ENCODE data around the gene PSMD5.
"Not testable (repeated sequence)": the region's sequence is repeated elsewhere in the genome, so short reads cannot be mapped to it uniquely, and the experiment has no call there.

The PSMD5 gene

GRCh38 chr9:120820095-120820494, 22.6 kb downstream of the PSMD5 start:
- Histone ChIP-seq H3K27me3 (no peaks in the 10 kb centered on the region), H4K20me1 (no peaks in the 10 kb centered on the region), H3K36me3 (no peaks in the 10 kb centered on the region), H3K9ac (no peak overlapping the region), H3K4me1 (peaks cover 7% of the 10 kb centered on the region), H3K4me3 (no peak overlapping the region), H3K27ac (no peak overlapping the region), H3K9me3 (no peaks in the 10 kb centered on the region), H3K4me2 (no peak overlapping the region)
- no peak for TF ChIP-seq Cebpa-rat (IDR thresholded peaks at IDR 0.05)

- TF ChIP-seq Cebpa-rat (IDR thresholded peaks at IDR 0.05), result no peak
- Histone ChIP-seq H3K9ac (no peak overlapping the region), H3K9me3 (no peaks in the 10 kb centered on the region), H3K4me2 (no peak overlapping the region), H3K4me1 (peaks cover 7% of the 10 kb centered on the region), H3K27ac (no peak overlapping the region), H4K20me1 (no peaks in the 10 kb centered on the region), H3K4me3 (no peak overlapping the region), H3K36me3 (no peaks in the 10 kb centered on the region), H3K27me3 (no peaks in the 10 kb centered on the region)
These were observed 24.1 kb downstream of the PSMD5 start for GRCh38 chr9:120818595-120818994.

- H3K4me2 ChIP-seq, result no peak overlapping the region
- no peak overlapping the region for H3K27ac ChIP-seq
- H3K9me3 ChIP-seq, result peaks cover 2% of the 10 kb centered on the region; the same call in 1 of the 2 replicates
- H3K4me1 ChIP-seq, result peaks cover 7% of the 10 kb centered on the region
- no peak overlapping the region for H3K4me3 ChIP-seq
- no peak overlapping the region for H3K9ac ChIP-seq
- TF ChIP-seq Cebpa-rat (IDR thresholded peaks at IDR 0.05), result no peak
- H3K36me3 ChIP-seq, result no peaks in the 10 kb centered on the region
- H4K20me1 ChIP-seq, result no peaks in the 10 kb centered on the region
- H3K27me3 ChIP-seq, result no peaks in the 10 kb centered on the region
These were observed 27.6 kb downstream of the PSMD5 start for GRCh38 chr9:120815075-120815474.

- H3K27ac ChIP-seq, result no peak overlapping the region
- H3K4me1 ChIP-seq, result no peaks in the 10 kb centered on the region
- H3K36me3 ChIP-seq, result no peaks in the 10 kb centered on the region
- H3K9me3 ChIP-seq, result peaks cover 60% of the 10 kb centered on the region
- TF ChIP-seq Cebpa-rat (IDR thresholded peaks at IDR 0.05), result no peak
- H3K4me2 ChIP-seq, result no peak overlapping the region
- no peaks in the 10 kb centered on the region for H4K20me1 ChIP-seq
- no peaks in the 10 kb centered on the region for H3K27me3 ChIP-seq
- H3K9ac ChIP-seq, result no peak overlapping the region
- H3K4me3 ChIP-seq, result no peak overlapping the region
These were observed 33.8 kb downstream of the PSMD5 start for GRCh38 chr9:120808931-120809330.

GRCh38 chr9:120807607-120808379, 34.9 kb downstream of the PSMD5 start:
- Histone ChIP-seq H3K27me3 (no peaks in the 10 kb centered on the region), H3K9ac (no peak overlapping the region), H3K4me1 (no peaks in the 10 kb centered on the region), H3K4me3 (no peak overlapping the region), H4K20me1 (no peaks in the 10 kb centered on the region), H3K36me3 (no peaks in the 10 kb centered on the region), H3K4me2 (no peak overlapping the region), H3K27ac (no peak overlapping the region), H3K9me3 (peaks cover 65% of the 10 kb centered on the region)
- no peak for TF ChIP-seq Cebpa-rat (IDR thresholded peaks at IDR 0.05)

- H3K4me2 ChIP-seq, H4K20me1 ChIP-seq, H3K27ac ChIP-seq: not testable (repeated sequence)
These were observed 37.8 kb downstream of the PSMD5 start for GRCh38 chr9:120804784-120805363.

GRCh38 chr9:120801441-120801840, 41.3 kb downstream of the PSMD5 start:
- Histone ChIP-seq H3K27me3 (no peaks in the 10 kb centered on the region), H3K27ac (no peak overlapping the region), H3K36me3 (no peaks in the 10 kb centered on the region), H3K9me3 (peaks cover 30% of the 10 kb centered on the region), H3K9ac (no peak overlapping the region), H3K4me1 (no peaks in the 10 kb centered on the region), H3K4me3 (no peak overlapping the region), H3K4me2 (no peak overlapping the region), H4K20me1 (no peaks in the 10 kb centered on the region)
- no peak for TF ChIP-seq Cebpa-rat (IDR thresholded peaks at IDR 0.05)

More at GRCh38 chr9:120804784-120805363, 37.8 kb downstream of the PSMD5 start:
- not testable (repeated sequence) for H3K9ac ChIP-seq, H3K4me3 ChIP-seq, H3K36me3 ChIP-seq, H3K27me3 ChIP-seq, H3K4me1 ChIP-seq
- H3K9me3 ChIP-seq, result peaks cover 61% of the 10 kb centered on the region

GRCh38 chr9:120792898-120793765, 49.6 kb downstream of the PSMD5 start, which contains the start of gene FBXW2:
Gene FBXW2, minus strand, starts transcription at chr9:120793416. Its CDS starts 5,158 bp downstream, at chr9:120788258.
- Histone ChIP-seq H3K27ac (peak within 1 kb of the TSS; percentile 88), H3K4me3 (peak within 1 kb of the TSS; percentile 95)

GRCh38 chr9:120791161-120791560, 51.6 kb downstream of the PSMD5 start:
- no peaks in the 10 kb centered on the region for H3K9me3 ChIP-seq
- H3K4me3 ChIP-seq, result peak overlapping the region; percentile 95; the same call in 1 of the 2 replicates
- no peak overlapping the region for H3K27ac ChIP-seq
- no peak overlapping the region for H3K9ac ChIP-seq
- H3K4me2 ChIP-seq, result peak overlapping the region; percentile 91
- peaks cover 30% of the 10 kb centered on the region for H3K4me1 ChIP-seq
- H3K36me3 ChIP-seq, result peaks cover 30% of the 10 kb centered on the region
- no peak for TF ChIP-seq Cebpa-rat (IDR thresholded peaks at IDR 0.05)
- no peaks in the 10 kb centered on the region for H3K27me3 ChIP-seq
- H4K20me1 ChIP-seq, result peaks cover 44% of the 10 kb centered on the region

More at GRCh38 chr9:120792898-120793765, 49.6 kb downstream of the PSMD5 start, which contains the start of gene FBXW2:
- Histone ChIP-seq H3K9ac (peak within 1 kb of the TSS; percentile 94), H3K36me3 (peaks cover 10% of the 10 kb centered on the region), H3K27me3 (no peaks in the 10 kb centered on the region), H3K4me2 (peak within 1 kb of the TSS; percentile 91), H3K9me3 (no peaks in the 10 kb centered on the region), H4K20me1 (peaks cover 27% of the 10 kb centered on the region; the same call in 1 of the 2 replicates), H3K4me1 (peaks cover 30% of the 10 kb centered on the region)
- no peak for TF ChIP-seq Cebpa-rat (IDR thresholded peaks at IDR 0.05)
